ENCODE results near the gene RPL10. TPM values are rescaled to one million over a fixed set of nuclear protein-coding genes. Genes with fewer than 3 reads are reported as not detected.
A peak's percentile ranks its signal among the peaks of the same experiment; 100 is the strongest.
"Not testable (repeated sequence)": the region's sequence is repeated elsewhere in the genome, so short reads cannot be mapped to it uniquely, and the experiment has no call there.

Gene RPL10
- total RNA-seq, 4 donors from 2014 or later = 1,199 to 6,548 (median 3,258) TPM

- Histone ChIP-seq H3K9me3 (no peaks in the 10 kb centered on the region), H3K27me3 (no peaks in the 10 kb centered on the region), H3K27ac (no peak overlapping the region), H3K4me3 (replicated peaks in 1 of 3) (no peak overlapping the region), H3K4me1 (peaks cover 0 to 10% of the 10 kb centered on the region in 2 donors), H3K36me3 (no peaks in the 10 kb centered on the region)
- peak; percentile 17 to 45 for DNase-seq
- WGBS, 2 donors = 77 to 95% methylated on average over 3 to 6 of the region's 8 CpGs
- TF ChIP-seq POLR2A (IDR thresholded peaks at IDR 0.05) = no peak
- TF ChIP-seq, protein P1, sequence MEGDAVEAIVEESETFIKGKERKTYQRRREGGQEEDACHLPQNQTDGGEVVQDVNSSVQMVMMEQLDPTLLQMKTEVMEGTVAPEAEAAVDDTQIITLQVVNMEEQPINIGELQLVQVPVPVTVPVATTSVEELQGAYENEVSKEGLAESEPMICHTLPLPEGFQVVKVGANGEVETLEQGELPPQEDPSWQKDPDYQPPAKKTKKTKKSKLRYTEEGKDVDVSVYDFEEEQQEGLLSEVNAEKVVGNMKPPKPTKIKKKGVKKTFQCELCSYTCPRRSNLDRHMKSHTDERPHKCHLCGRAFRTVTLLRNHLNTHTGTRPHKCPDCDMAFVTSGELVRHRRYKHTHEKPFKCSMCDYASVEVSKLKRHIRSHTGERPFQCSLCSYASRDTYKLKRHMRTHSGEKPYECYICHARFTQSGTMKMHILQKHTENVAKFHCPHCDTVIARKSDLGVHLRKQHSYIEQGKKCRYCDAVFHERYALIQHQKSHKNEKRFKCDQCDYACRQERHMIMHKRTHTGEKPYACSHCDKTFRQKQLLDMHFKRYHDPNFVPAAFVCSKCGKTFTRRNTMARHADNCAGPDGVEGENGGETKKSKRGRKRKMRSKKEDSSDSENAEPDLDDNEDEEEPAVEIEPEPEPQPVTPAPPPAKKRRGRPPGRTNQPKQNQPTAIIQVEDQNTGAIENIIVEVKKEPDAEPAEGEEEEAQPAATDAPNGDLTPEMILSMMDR (IDR thresholded peaks at IDR 0.05) = peak in 3 of 6 experiments; percentile 40 to 44 (median 42)
- intact Hi-C loops (cut with DNase I) = loop anchor here (5.0 kb wide), 1 partner anchor 52 kb away; no protein-coding TSS in a partner anchor
These were observed 13.8 kb upstream of the RPL10 start for GRCh38 chrX:154384284-154384892.

- H3K27me3 ChIP-seq; H3K36me3 ChIP-seq; H3K4me3 ChIP-seq (replicated peaks in 1 of 3); H3K27ac ChIP-seq; H3K4me1 ChIP-seq; intact Hi-C loops (cut with DNase I); DNase-seq; H3K9me3 ChIP-seq: not testable (repeated sequence)
- no CpG with 5 or more reads among the region's 20 CpGs for WGBS, 2 donors
These were observed 10.1 kb upstream of the RPL10 start for GRCh38 chrX:154388094-154388493.

DNA sequence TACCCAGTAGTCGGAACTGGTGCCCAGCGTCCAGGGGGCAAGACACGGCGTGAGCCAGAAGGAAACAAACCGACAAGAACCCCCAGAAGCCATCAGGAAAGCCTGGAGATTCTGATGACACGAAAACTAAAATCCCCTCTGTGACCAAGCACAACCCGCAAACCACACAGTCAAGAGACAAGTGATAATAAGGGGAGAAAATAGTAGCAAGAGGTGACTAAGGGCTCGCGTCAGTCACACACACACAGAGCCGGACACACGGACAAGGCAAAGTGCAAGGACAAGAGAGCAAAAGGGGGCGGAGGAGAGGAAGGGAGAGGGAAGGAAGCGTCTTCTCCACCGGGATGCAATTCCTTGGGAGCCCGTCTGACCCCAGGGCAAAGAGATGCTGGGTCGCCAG is 9.5 kb upstream of the RPL10 start:
- H3K4me1 ChIP-seq; H3K27ac ChIP-seq; H3K27me3 ChIP-seq; DNase-seq; H3K4me3 ChIP-seq (replicated peaks in 1 of 3); intact Hi-C loops (cut with DNase I); H3K36me3 ChIP-seq; H3K9me3 ChIP-seq: not testable (repeated sequence)
- no CpG with 5 or more reads among the region's 16 CpGs for WGBS, 2 donors

GRCh38 chrX:154389812-154390747 is 8.1 kb upstream of the RPL10 start:
- H3K36me3 ChIP-seq; intact Hi-C loops (cut with DNase I); H3K4me1 ChIP-seq; H3K9me3 ChIP-seq; DNase-seq; H3K27me3 ChIP-seq; H3K27ac ChIP-seq; H3K4me3 ChIP-seq (replicated peaks in 1 of 3): not testable (repeated sequence)
- WGBS, 2 donors = no CpG with 5 or more reads among the region's 121 CpGs

- DNase-seq = peak; percentile 27 to 36
- H3K27me3 ChIP-seq; H3K4me1 ChIP-seq; intact Hi-C loops (cut with DNase I); H3K9me3 ChIP-seq; H3K4me3 ChIP-seq (replicated peaks in 1 of 3): not testable (repeated sequence)
- Histone ChIP-seq H3K36me3 (peaks cover 19 to 24% of the 10 kb centered on the region in 2 donors), H3K27ac (peak overlapping the region in 2 of 3 donors; percentile 94 to 97)
- WGBS, 2 donors = 70 to 84% methylated on average over 14 to 15 of the region's 17 CpGs
These were observed 1.8 kb upstream of the RPL10 start for GRCh38 chrX:154396363-154396762.

DNA sequence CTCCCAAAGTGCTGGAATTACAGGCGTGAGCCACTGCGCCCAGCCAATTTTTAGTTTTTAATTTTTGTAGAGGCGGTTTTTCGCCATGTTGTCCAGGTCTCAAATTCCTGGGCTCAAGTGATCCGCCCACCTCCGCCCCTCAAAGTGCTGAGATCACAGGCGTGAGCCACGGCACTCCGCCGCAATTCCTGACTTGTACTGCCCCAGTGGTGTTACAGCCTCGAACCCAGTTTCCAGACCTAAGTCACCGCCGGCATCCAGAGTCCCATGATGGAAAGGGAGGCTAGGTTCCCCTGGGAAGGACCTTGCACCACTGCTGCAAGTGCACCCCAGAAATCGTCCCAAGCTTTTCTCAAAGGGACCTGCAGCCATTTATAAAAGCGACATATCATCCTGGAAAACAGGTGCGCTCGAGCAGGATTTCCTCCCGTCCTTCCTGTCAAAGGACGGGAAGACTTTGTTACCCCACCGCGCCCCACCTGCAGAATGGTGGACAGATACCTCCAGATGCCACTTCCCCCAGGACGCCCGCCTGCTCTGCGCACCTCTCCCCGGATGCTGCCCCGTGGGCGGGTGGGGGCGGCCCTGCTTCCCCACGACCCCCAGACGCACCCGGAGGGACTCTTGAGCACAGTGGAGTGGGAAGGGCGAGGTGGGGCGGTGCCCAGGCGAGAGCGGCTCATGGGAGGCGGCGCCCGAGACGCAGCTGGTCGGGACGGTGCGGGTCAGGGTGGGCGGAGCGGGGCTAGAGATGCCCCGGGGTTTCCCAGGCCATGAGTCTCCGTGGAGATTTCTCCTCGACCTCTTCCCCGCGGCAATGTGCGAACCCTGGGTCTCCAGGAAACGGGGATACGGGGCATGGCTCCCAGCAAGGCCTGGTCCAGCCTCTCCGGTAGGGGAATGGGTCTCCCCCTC is 947 bp upstream of the RPL10 start:
- H3K9me3 ChIP-seq = no peaks in the 10 kb centered on the region
- peak overlapping the region in 2 of 3 donors; percentile 39 to 42 for H3K4me3 ChIP-seq (replicated peaks in 1 of 3)
- H3K27ac ChIP-seq = peak overlapping the region; percentile 94 to 100 (median 97)
- H3K4me1 ChIP-seq = peaks cover 9% of the 10 kb centered on the region in 2 donors
- H3K27me3 ChIP-seq = no peaks in the 10 kb centered on the region
- intact Hi-C loops (cut with DNase I) = no loop called here
- WGBS, 2 donors = 3 to 6% methylated on average over 12 to 13 of the region's 53 CpGs
- TF ChIP-seq, protein P1 (IDR thresholded peaks at IDR 0.05) = no peak
- TF ChIP-seq POLR2A (IDR thresholded peaks at IDR 0.05) = peak; percentile 3 to 52
- H3K36me3 ChIP-seq = peaks cover 19 to 25% of the 10 kb centered on the region in 2 donors
- peak; percentile 78 for DNase-seq

All from thyroid gland (tissue), 4 donors.